RPMI8226 (cell line): ENCODE results near the gene GID4.

Experiments used
- DNase-seq: peaks from one replicate; pipeline ENCODE4 v3.0.0-alpha.2; 2015

GID4 gene

GRCh38 chr17:18105595-18105994 lies 66.4 kb downstream of the GID4 start:
- DNase-seq, result no peak

GRCh38 chr17:18106211-18106610 lies 67.0 kb downstream of the GID4 start:
- DNase-seq, result no peak

GRCh38 chr17:18107061-18107790 lies 68.0 kb downstream of the GID4 start:
- DNase-seq, result no peak

- DNase-seq, result no peak
These were observed 68.8 kb downstream of the GID4 start for GRCh38 chr17:18107971-18108370.

- DNase-seq, result no peak
These were observed 69.4 kb downstream of the GID4 start, which contains the start of gene MYO15A for GRCh38 chr17:18108401-18109312. TSS of gene MYO15A (plus strand) at chr17:18108756. CDS start at chr17:18118801, 10,045 bp downstream.

GRCh38 chr17:18109935-18110485 lies 70.8 kb downstream of the GID4 start:
- DNase-seq, result no peak

GRCh38 chr17:18110636-18111145 lies 71.5 kb downstream of the GID4 start:
- no peak for DNase-seq

- no peak for DNase-seq
These were observed 72.2 kb downstream of the GID4 start for GRCh38 chr17:18111330-18111971.

- DNase-seq, result no peak
These were observed 76.3 kb downstream of the GID4 start for GRCh38 chr17:18115517-18115916.

GRCh38 chr17:18116078-18116477 lies 76.9 kb downstream of the GID4 start:
- DNase-seq, result no peak

- no peak for DNase-seq
These were observed 78.3 kb downstream of the GID4 start for GRCh38 chr17:18117533-18117932.
